Karpas-422 (cell line): Measurements from ENCODE around the gene KCNQ5. TPM values are rescaled to one million over a fixed set of nuclear protein-coding genes. Genes with fewer than 3 reads are reported as not detected.
A peak's percentile ranks its signal among the peaks of the same experiment; 100 is the strongest.

Experiments
- DNase-seq: peaks from one replicate; pipeline ENCODE4 v3.0.0-alpha.2; 2015
- H2AFZ ChIP-seq: fragments of 200-600 bp; sonication (generic); 2 replicates; pipeline ENCODE4 v1.6.1; 2014; ENCODE audit warnings: antibody characterized with exemption, low read length, mixed read lengths
- H3K27ac ChIP-seq: fragments of 200-600 bp; sonication (generic); 2 replicates; pipeline ENCODE4 v1.5.1; 2014; ENCODE audit warnings: mild to moderate bottlenecking, low read length, moderate library complexity
- H3K27me3 ChIP-seq: fragments of 200-600 bp; sonication (generic); 2 replicates; pipeline ENCODE4 v1.6.1; 2014; ENCODE audit warnings: low read length, mixed read lengths
- H3K36me3 ChIP-seq: fragments of 200-600 bp; sonication (generic); 2 replicates; pipeline ENCODE4 v1.6.1; 2014; ENCODE audit warnings: low read length, mixed read lengths; ENCODE audit not compliant: insufficient read depth
- H3K4me1 ChIP-seq: fragments of 200-600 bp; sonication (generic); 2 replicates; pipeline ENCODE4 v1.6.1; 2014; ENCODE audit warnings: mild to moderate bottlenecking, low read length, mixed read lengths
- H3K4me2 ChIP-seq: fragments of 200-600 bp; sonication (generic); 2 replicates; pipeline ENCODE4 v1.6.1; 2014; ENCODE audit warnings: low read length, low read depth, mild to moderate bottlenecking; ENCODE audit not compliant: poor library complexity, severe bottlenecking
- H3K4me3 ChIP-seq: fragments of 200-600 bp; sonication (generic); 2 replicates; pipeline ENCODE4 v1.5.1; 2014; ENCODE audit warnings: mild to moderate bottlenecking, antibody characterized with exemption, low read length, mixed read lengths
- H3K79me2 ChIP-seq: fragments of 200-600 bp; sonication (generic); 2 replicates; pipeline ENCODE4 v1.6.1; 2014; ENCODE audit warnings: mild to moderate bottlenecking, low read length, mixed read lengths
- H3K9ac ChIP-seq: fragments of 200-600 bp; sonication (generic); 2 replicates; pipeline ENCODE4 v1.6.0; 2014; ENCODE audit warnings: low read length
- H3K9me2 ChIP-seq: fragments of 200-600 bp; sonication (generic), shearing (Covaris generic); replicated peaks from 2 replicates; pipeline ENCODE4 v1.6.0; 2014; ENCODE audit warnings: mild to moderate bottlenecking, low read length, moderate library complexity; ENCODE audit not compliant: insufficient read depth
- H3K9me3 ChIP-seq: fragments of 300-700, 200-600 bp; sonication (generic); 2 replicates; pipeline ENCODE4 v1.6.1; 2014; ENCODE audit warnings: low read length, mixed read lengths
- H4K20me1 ChIP-seq: fragments of 200-600 bp; sonication (generic); 2 replicates; pipeline ENCODE4 v1.6.1; 2014; ENCODE audit warnings: mild to moderate bottlenecking, antibody characterized with exemption, low read length, low read depth; ENCODE audit not compliant: insufficient read depth
- total RNA-seq: library from RNA; depleted of rRNA; stranded (reverse); fragments of >200 nt; shearing (Covaris generic); gene quantifications from 2 replicates; pipeline ENCODE4 v1.2.3, GENCODE V29; 2014; ENCODE audit warnings: low replicate concordance

Gene KCNQ5
- total RNA-seq, 1 experiment from 2014 or later, result 50.5 TPM

DNA sequence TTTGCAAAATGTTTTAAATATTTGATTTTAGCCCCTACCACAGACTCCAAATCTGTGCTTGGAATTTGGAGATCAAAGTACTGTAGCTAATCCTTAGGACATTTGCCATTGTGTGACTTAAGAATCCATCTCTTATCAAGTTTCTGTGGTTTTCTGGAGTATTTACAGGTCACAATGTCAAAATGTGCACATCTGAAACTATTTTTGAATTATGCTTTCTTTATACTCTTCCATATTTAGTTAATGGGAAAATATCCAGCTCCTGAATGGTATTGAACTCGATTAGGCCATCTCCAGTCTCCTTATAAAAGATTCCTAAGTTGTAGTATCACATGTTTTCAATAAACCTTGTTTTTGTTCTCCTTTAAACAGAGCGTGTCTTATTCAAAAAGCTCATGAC lies 441.0 kb downstream of the KCNQ5 start:
- Histone ChIP-seq H2AFZ (no peak overlapping the region), H3K4me2 (no peak overlapping the region), H3K9me3 (no peaks in the 10 kb centered on the region), H3K79me2 (peaks cover 37% of the 10 kb centered on the region), H3K4me3 (no peak overlapping the region), H4K20me1 (no peaks in the 10 kb centered on the region), H3K27me3 (no peaks in the 10 kb centered on the region), H3K4me1 (peaks cover 51% of the 10 kb centered on the region), H3K9ac (no peak overlapping the region), H3K27ac (peak overlapping the region; percentile 28; the same call in 1 of the 2 replicates), H3K36me3 (no peaks in the 10 kb centered on the region), H3K9me2 (no peaks in the 10 kb centered on the region)
- no peak for DNase-seq

DNA sequence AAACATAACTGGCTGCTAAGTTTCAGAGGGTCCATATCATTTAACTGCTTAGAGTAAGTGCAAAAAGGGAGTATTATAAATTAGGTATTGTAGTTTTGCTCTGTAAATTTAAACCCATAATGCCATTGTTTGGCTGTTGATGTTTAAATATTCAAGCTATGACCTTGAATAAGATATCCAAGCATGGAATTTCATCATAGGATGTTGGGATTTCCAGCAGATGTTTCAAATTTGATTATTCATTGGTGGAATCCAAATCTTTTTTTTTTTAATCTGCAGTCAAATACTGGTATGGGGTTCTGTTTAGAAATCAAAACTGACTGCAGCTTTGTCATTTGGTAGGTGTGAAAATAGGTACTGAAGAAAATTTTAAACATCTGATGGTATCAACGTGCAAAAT lies 442.4 kb downstream of the KCNQ5 start:
- Histone ChIP-seq H3K27ac (no peak overlapping the region), H3K79me2 (peaks cover 37% of the 10 kb centered on the region), H3K36me3 (no peaks in the 10 kb centered on the region), H3K9me2 (no peaks in the 10 kb centered on the region), H3K4me3 (no peak overlapping the region), H3K27me3 (no peaks in the 10 kb centered on the region), H3K4me1 (peaks cover 51% of the 10 kb centered on the region), H4K20me1 (no peaks in the 10 kb centered on the region), H3K9ac (no peak overlapping the region), H2AFZ (no peak overlapping the region), H3K4me2 (no peak overlapping the region), H3K9me3 (no peaks in the 10 kb centered on the region)
- no peak for DNase-seq

DNA sequence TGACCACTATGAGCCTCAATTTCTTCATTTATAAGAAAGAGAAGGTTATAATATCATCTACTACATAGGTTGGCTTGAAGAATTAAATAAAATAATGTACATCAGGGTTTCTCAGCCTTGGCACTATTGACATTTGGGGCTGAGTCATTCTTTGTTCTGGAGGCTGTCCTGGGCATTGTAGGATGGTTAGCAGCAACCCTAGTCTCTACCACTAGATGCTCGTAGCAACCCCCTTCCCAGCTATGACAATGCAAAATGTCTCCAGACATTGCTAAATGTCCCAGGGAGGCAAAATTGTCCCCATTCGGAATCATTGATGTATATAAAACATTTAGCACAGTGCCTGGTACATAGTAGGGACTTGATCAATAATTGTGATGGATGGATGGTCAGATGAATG lies 451.4 kb downstream of the KCNQ5 start:
- no peak overlapping the region for H3K9ac ChIP-seq
- no peak for DNase-seq
- no peak overlapping the region for H3K4me3 ChIP-seq
- H3K27ac ChIP-seq, result no peak overlapping the region
- H3K36me3 ChIP-seq, result peaks cover 7% of the 10 kb centered on the region; the same call in 1 of the 2 replicates
- H3K4me1 ChIP-seq, result peaks cover 10% of the 10 kb centered on the region
- H3K9me3 ChIP-seq, result no peaks in the 10 kb centered on the region
- peaks cover 14% of the 10 kb centered on the region; the same call in 1 of the 2 replicates for H3K79me2 ChIP-seq
- no peaks in the 10 kb centered on the region for H3K27me3 ChIP-seq
- H4K20me1 ChIP-seq, result no peaks in the 10 kb centered on the region
- no peaks in the 10 kb centered on the region for H3K9me2 ChIP-seq
- no peak overlapping the region for H2AFZ ChIP-seq
- no peak overlapping the region for H3K4me2 ChIP-seq

DNA sequence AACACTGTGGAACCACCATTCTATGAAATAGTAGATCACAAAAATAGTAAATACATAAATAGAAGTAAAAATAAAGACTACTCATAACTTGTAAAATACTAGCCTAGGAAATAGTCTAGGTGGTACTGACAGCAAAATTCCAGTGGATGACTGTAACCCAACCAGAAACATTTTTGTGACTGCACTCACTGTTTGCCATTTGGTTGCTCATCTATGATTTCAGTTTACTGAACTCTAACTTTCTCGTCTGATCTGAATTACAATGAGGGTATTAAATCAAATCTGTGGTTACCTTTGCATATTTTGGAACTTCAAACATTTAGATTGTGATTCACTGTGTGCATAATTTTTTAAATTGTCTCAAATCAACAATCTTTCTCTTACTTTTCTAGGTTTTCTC lies 452.3 kb downstream of the KCNQ5 start:
- no peaks in the 10 kb centered on the region for H3K27me3 ChIP-seq
- no peak overlapping the region for H2AFZ ChIP-seq
- H4K20me1 ChIP-seq, result no peaks in the 10 kb centered on the region
- peaks cover 15% of the 10 kb centered on the region; the same call in 1 of the 2 replicates for H3K36me3 ChIP-seq
- H3K4me1 ChIP-seq, result peaks cover 10% of the 10 kb centered on the region
- H3K9me2 ChIP-seq, result no peaks in the 10 kb centered on the region
- no peaks in the 10 kb centered on the region for H3K9me3 ChIP-seq
- no peak for DNase-seq
- no peak overlapping the region for H3K9ac ChIP-seq
- peaks cover 14% of the 10 kb centered on the region; the same call in 1 of the 2 replicates for H3K79me2 ChIP-seq
- H3K4me3 ChIP-seq, result no peak overlapping the region
- H3K27ac ChIP-seq, result no peak overlapping the region
- H3K4me2 ChIP-seq, result no peak overlapping the region

DNA sequence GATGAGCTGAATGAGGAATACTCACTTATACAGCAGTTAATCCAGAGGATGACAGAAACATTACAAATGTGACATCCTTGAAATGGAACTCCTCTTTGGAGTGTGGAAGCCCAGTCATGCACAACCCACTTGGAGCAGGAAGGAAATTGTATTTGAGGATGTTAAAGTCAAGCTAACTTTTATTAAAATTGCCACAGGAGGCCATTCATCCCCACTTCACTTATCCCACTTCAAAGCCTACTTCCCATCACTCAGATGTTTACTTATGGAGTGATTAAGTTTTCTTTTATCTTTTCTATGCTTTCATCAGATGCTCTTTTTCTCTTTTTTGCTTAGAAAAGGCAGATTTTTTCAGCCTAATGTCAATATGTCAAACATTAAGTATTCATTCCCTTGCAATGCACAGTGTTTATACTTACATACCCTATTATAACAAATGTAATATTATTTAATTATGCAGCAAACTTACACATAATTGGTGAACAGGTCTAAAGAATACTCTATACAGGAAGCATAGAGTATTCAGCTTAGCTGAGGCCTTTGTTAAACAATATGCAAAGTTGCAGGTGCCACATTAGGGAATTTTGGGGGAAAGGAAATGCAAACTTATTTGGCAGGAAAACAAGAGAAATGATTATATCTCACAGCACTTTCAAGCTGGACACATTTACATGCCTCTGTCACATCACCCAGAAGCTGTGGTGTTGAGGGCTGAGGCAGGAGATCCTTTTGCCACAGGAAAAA lies 454.5 kb downstream of the KCNQ5 start:
- Histone ChIP-seq H3K9ac (no peak overlapping the region), H3K9me2 (no peaks in the 10 kb centered on the region), H3K4me2 (no peak overlapping the region)

DNA sequence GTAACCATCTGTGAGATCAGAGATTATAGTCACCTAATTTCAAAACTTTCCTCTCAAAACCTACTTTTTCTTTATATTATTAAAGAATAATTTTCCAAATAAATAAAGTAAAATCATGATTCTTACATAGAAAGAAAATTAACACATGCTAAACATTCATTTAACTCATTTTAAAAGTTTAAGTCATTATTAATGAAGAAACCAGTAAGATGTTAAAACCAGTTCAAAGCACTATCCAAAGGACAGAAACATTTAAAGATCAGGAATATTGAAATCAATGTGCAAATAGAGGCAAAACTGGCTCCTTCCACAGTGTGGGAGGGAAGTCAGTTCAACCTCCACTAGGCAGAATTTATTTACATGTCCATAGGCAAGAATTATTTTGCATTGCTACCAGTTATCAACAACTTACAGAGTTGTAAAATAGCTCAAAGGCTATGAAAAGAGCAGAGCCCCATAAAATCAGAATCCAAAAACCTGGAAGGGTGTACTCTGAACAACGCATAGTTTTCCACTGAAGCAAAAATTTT lies 456.5 kb downstream of the KCNQ5 start:
- Histone ChIP-seq H3K27me3 (no peaks in the 10 kb centered on the region), H3K9me2 (no peaks in the 10 kb centered on the region), H3K9me3 (no peaks in the 10 kb centered on the region), H3K36me3 (peaks cover 18% of the 10 kb centered on the region; the same call in 1 of the 2 replicates), H3K27ac (no peak overlapping the region), H3K4me3 (no peak overlapping the region), H3K4me1 (peaks cover 18% of the 10 kb centered on the region), H4K20me1 (no peaks in the 10 kb centered on the region), H3K4me2 (no peak overlapping the region), H2AFZ (no peak overlapping the region), H3K9ac (no peak overlapping the region), H3K79me2 (peaks cover 20% of the 10 kb centered on the region)
- DNase-seq, result no peak

More for the DNA sequence above, 454.5 kb downstream of the KCNQ5 start:
- H3K27me3 ChIP-seq, result no peaks in the 10 kb centered on the region
- H4K20me1 ChIP-seq, result no peaks in the 10 kb centered on the region
- no peak overlapping the region for H3K27ac ChIP-seq
- peaks cover 18% of the 10 kb centered on the region; the same call in 1 of the 2 replicates for H3K36me3 ChIP-seq
- DNase-seq, result no peak
- no peak overlapping the region for H3K4me3 ChIP-seq
- H2AFZ ChIP-seq, result no peak overlapping the region
- H3K4me1 ChIP-seq, result peaks cover 18% of the 10 kb centered on the region
- H3K9me3 ChIP-seq, result no peaks in the 10 kb centered on the region
- H3K79me2 ChIP-seq, result peaks cover 19% of the 10 kb centered on the region

DNA sequence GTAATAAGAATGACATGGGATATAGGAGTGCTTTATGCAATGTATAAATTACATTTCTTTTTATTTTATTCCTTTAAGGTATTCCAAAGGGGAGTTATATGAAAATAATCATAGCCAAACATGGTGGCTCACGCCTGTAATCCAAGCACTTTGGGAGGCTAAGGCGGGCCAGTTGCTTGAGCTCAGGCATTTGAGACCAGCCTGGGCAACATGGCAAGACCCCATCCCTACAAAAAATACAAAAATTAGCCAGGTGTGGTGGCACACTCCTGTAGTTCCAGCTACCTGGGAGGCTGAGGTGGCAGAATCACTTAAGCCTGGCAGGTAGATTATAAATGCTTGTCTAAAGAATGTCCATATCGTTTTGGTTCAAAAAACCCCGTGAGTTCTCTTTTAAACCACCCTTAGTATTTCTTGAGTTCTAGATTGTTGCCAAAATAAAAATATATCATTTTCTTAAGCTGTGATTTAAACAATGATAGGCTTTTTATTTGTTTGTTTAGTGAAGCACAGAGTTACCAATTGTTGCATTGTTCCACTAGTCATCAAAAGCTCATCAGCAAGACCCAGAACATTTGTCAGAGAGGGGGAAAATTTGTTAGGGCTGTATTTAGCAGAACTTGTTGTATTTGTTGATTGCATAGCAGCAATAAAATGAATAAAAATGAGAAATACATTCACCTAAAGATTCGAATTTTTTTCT lies 457.2 kb downstream of the KCNQ5 start:
- no peak overlapping the region for H3K9ac ChIP-seq
- H3K9me3 ChIP-seq, result no peaks in the 10 kb centered on the region
- H4K20me1 ChIP-seq, result no peaks in the 10 kb centered on the region
- no peak overlapping the region for H3K27ac ChIP-seq
- peaks cover 18% of the 10 kb centered on the region for H3K79me2 ChIP-seq
- H3K9me2 ChIP-seq, result no peaks in the 10 kb centered on the region
- no peak overlapping the region for H3K4me2 ChIP-seq
- no peak overlapping the region for H2AFZ ChIP-seq
- H3K36me3 ChIP-seq, result peaks cover 18% of the 10 kb centered on the region; the same call in 1 of the 2 replicates
- H3K4me1 ChIP-seq, result peaks cover 18% of the 10 kb centered on the region
- no peak for DNase-seq
- H3K27me3 ChIP-seq, result no peaks in the 10 kb centered on the region
- H3K4me3 ChIP-seq, result no peak overlapping the region

DNA sequence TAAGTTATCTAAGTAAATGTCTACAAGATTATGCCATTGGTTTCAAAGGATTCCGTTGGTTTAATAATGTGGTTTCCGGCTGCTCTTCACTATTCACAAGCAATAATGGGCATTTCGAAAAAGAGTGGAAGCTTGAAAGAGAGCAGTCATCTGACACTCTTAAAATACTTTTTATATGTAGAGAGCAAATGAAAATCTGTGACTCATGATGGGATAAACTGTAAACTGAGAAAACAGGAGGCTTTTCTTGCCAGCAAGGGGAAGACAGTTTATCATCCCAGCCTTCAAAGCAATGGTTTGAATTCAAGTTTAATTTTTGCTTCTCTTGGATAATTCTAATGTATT lies 457.7 kb downstream of the KCNQ5 start:
- Histone ChIP-seq H3K36me3 (peaks cover 18% of the 10 kb centered on the region; the same call in 1 of the 2 replicates), H4K20me1 (no peaks in the 10 kb centered on the region), H3K9me2 (no peaks in the 10 kb centered on the region), H3K9me3 (no peaks in the 10 kb centered on the region), H3K27ac (no peak overlapping the region), H3K4me2 (no peak overlapping the region), H2AFZ (no peak overlapping the region), H3K27me3 (no peaks in the 10 kb centered on the region), H3K9ac (no peak overlapping the region), H3K79me2 (peaks cover 18% of the 10 kb centered on the region), H3K4me3 (no peak overlapping the region), H3K4me1 (peaks cover 18% of the 10 kb centered on the region)
- DNase-seq, result no peak
